ENCODE data around the gene TPD52L1.

GRCh38 chr6:125201961-125202729 lies 48.6 kb downstream of the TPD52L1 start:
- TF ChIP-seq GATA2 (IDR thresholded peaks at IDR 0.05; ENCODE audit: low read depth, low read length), result no peak
- no peak for TF ChIP-seq GATA3 (IDR thresholded peaks at IDR 0.05; ENCODE audit: low read depth, low read length)

Measured in SH-SY5Y (cell line).